HFFc6 (cell line): ENCODE results near the gene TIMM50. TPM values are rescaled to one million over a fixed set of nuclear protein-coding genes. Genes with fewer than 3 reads are reported as not detected.

ENCODE experiments used
- DNase-seq: peaks from one replicate; pipeline ENCODE4 v3.0.0-alpha.2; 2018
- H3K27ac Mint-ChIP-seq: 2 replicates; pipeline ENCODE4 v1.8.0; 2020; ENCODE audit warnings: mild to moderate bottlenecking, mixed read lengths
- H3K27me3 Mint-ChIP-seq: 2 replicates; pipeline ENCODE4 v1.8.0; 2021; ENCODE audit warnings: mild to moderate bottlenecking, moderate library complexity, mixed read lengths; ENCODE audit not compliant: insufficient read depth
- H3K36me3 Mint-ChIP-seq: 2 replicates; pipeline ENCODE4 v1.8.0; 2021; ENCODE audit warnings: low read depth, mixed read lengths
- H3K4me1 Mint-ChIP-seq: 2 replicates; pipeline ENCODE4 v1.8.0; 2020; ENCODE audit warnings: low read depth, mixed read lengths
- H3K4me3 Mint-ChIP-seq: 2 replicates; pipeline ENCODE4 v1.8.0; 2020; ENCODE audit warnings: mild to moderate bottlenecking, moderate library complexity, mixed read lengths
- H3K9me3 Mint-ChIP-seq: 2 replicates; pipeline ENCODE4 v1.8.0; 2020; ENCODE audit warnings: mild to moderate bottlenecking, mixed read lengths
- total RNA-seq, 6 experiments: library from RNA; stranded (reverse); fragmentation: NEBNext Ultra II Directional; extraction: Animal tissue kit (Norgen Biotek cat#: 25700); gene quantifications; 2 replicates in 1 of 6; 3 replicates in 5 of 6; pipeline ENCODE4 v1.2.3, GENCODE V29; 2021
- TF ChIP-seq, protein P1 (sequence below): fragments of 200-600 bp; sonication (generic); IDR thresholded peaks from 2 replicates; pipeline ENCODE4 v1.5.0; 2021; ENCODE audit warnings: antibody characterized with exemption, mild to moderate bottlenecking

TIMM50 gene
- total RNA-seq, 6 experiments from 2014 or later: 86.2 to 104 (median 92.5) TPM

DNA sequence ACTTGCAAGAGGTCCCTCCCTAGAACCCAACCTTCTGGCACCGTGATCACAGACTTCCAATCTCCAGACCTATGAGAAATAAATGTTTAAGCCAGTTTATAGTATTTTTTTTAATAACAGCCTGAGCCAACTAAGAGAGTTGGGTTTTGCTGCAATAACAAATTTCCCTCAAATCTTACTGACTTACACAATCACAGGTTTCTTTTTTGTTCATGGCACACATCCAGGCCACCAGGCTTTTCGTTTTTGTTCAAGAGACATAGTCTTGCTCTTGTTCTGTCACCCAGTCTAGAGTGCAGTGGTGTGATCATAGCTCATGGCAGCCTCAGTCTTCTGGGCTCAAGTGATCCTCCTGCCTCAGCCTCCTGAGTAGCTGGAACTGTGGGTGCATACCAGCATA lies 32.4 kb downstream of the TIMM50 start:
- peaks cover 48% of the 10 kb centered on the region for H3K27me3 Mint-ChIP-seq
- H3K9me3 Mint-ChIP-seq: peaks cover 4% of the 10 kb centered on the region; the same call in 1 of the 2 replicates
- 0 out of 2 replicates have a peak, but pooled peaks cover 4% of the 10 kb centered on the region for H3K36me3 Mint-ChIP-seq
- TF ChIP-seq, protein P1, sequence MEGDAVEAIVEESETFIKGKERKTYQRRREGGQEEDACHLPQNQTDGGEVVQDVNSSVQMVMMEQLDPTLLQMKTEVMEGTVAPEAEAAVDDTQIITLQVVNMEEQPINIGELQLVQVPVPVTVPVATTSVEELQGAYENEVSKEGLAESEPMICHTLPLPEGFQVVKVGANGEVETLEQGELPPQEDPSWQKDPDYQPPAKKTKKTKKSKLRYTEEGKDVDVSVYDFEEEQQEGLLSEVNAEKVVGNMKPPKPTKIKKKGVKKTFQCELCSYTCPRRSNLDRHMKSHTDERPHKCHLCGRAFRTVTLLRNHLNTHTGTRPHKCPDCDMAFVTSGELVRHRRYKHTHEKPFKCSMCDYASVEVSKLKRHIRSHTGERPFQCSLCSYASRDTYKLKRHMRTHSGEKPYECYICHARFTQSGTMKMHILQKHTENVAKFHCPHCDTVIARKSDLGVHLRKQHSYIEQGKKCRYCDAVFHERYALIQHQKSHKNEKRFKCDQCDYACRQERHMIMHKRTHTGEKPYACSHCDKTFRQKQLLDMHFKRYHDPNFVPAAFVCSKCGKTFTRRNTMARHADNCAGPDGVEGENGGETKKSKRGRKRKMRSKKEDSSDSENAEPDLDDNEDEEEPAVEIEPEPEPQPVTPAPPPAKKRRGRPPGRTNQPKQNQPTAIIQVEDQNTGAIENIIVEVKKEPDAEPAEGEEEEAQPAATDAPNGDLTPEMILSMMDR: no peak
- H3K4me3 Mint-ChIP-seq: no peak overlapping the region
- DNase-seq: no peak
- peaks cover 2% of the 10 kb centered on the region; the same call in 1 of the 2 replicates for H3K4me1 Mint-ChIP-seq
- no peak overlapping the region for H3K27ac Mint-ChIP-seq

DNA sequence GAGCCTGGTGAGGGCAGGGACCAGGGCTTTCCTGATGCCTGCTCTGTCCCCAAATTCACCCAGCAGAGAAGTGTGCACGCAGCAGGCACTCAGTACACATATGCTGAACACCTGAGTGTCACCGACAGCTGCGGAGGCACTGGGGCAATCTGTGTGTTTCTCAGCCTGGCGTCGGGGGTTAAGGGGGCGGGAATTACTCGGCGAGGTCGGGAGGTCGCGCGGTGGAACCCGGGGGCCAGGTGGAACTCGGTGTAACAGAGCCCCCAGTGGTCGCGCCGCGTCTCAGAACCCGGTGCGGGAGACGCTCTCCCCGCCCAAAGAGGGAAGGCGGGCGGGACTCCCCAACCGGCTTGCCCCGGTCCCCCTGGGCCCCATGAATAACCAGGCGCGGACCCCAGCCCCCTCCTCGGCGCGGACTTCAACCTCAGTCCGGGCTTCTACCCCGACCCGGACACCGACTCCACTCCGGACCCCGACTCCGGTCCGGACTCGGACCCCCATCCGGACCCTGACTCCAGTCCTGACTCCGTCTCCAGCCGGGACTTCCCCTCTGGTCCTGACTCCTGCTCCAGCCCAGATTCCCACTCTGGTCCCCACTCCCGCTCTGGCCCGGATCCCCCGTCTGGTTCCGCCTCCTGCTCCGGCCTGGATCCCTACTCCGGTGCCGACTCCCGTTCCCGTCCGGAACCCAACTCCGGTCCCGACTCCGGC lies 34.4 kb downstream of the TIMM50 start, which contains the start of gene SELENOV:
TSS of gene SELENOV (plus strand) at position 300 of the 711 bp plus-strand sequence. CDS start at position 374, 74 bp downstream.
- H3K27me3 Mint-ChIP-seq: peaks cover 49% of the 10 kb centered on the region
- H3K36me3 Mint-ChIP-seq: 0 out of 2 replicates have a peak, but pooled peaks cover 4% of the 10 kb centered on the region
- TF ChIP-seq, protein P1: no peak
- H3K4me3 Mint-ChIP-seq: no peak within 1 kb of the TSS
- H3K4me1 Mint-ChIP-seq: no peaks in the 10 kb centered on the region
- DNase-seq: no peak
- no peak within 1 kb of the TSS for H3K27ac Mint-ChIP-seq
- H3K9me3 Mint-ChIP-seq: peaks cover 4% of the 10 kb centered on the region; the same call in 1 of the 2 replicates

DNA sequence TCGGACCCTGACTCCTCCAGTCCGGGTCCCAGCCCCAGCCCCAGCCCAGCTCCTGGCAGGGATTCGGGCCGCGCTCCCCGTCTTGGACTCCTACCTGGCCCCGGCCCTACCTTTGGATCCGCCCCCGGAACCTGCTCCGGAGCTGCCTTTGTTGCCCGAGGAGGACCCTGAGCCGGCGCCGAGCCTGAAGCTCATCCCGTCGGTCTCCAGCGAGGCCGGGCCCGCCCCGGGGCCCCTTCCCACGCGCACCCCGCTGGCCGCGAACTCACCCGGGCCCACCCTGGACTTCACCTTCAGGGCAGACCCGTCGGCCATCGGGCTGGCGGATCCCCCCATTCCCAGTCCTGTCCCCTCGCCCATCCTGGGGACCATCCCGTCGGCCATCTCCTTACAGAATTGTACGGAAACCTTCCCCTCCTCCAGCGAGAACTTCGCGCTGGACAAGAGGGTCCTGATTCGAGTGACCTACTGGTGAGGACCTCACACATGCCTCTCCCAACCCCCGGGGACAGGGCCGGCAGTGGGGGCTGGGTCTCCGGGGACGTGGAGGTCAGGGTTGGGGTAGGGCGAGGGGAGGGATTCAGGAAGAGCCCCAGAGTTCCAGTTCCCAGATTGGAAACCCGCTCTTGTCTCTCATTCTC lies 35.0 kb downstream of the TIMM50 start:
- no peaks in the 10 kb centered on the region for H3K4me1 Mint-ChIP-seq
- peaks cover 4% of the 10 kb centered on the region; the same call in 1 of the 2 replicates for H3K9me3 Mint-ChIP-seq
- TF ChIP-seq, protein P1: no peak
- H3K4me3 Mint-ChIP-seq: no peak overlapping the region
- no peak for DNase-seq
- no peak overlapping the region for H3K27ac Mint-ChIP-seq
- 0 out of 2 replicates have a peak, but pooled peaks cover 4% of the 10 kb centered on the region for H3K36me3 Mint-ChIP-seq
- H3K27me3 Mint-ChIP-seq: peaks cover 44% of the 10 kb centered on the region

DNA sequence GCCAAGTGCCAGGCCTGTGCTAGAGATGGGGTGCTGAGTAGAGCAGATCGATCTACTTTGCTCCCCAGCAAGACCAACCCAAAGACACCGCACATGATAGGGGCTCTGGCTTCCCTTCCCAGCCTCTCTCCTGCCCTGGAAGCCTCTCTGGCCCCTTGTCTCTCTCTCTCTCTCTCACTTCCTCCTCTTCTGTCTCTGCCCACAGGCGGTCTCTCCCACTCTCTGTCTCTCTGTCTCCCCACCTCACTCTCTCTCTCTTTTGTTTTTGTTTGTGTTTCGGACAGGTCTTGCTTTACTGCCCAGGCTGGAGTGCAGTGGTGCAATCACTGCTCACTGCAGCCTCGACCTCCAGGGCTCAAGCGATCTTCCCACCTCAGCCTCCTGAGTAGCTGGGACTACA lies 35.6 kb downstream of the TIMM50 start:
- 0 out of 2 replicates have a peak, but pooled peaks cover 4% of the 10 kb centered on the region for H3K36me3 Mint-ChIP-seq
- H3K27me3 Mint-ChIP-seq: peaks cover 44% of the 10 kb centered on the region
- H3K27ac Mint-ChIP-seq: no peak overlapping the region
- no peaks in the 10 kb centered on the region for H3K4me1 Mint-ChIP-seq
- H3K4me3 Mint-ChIP-seq: no peak overlapping the region
- TF ChIP-seq, protein P1: no peak
- H3K9me3 Mint-ChIP-seq: peaks cover 4% of the 10 kb centered on the region; the same call in 1 of the 2 replicates
- DNase-seq: no peak

DNA sequence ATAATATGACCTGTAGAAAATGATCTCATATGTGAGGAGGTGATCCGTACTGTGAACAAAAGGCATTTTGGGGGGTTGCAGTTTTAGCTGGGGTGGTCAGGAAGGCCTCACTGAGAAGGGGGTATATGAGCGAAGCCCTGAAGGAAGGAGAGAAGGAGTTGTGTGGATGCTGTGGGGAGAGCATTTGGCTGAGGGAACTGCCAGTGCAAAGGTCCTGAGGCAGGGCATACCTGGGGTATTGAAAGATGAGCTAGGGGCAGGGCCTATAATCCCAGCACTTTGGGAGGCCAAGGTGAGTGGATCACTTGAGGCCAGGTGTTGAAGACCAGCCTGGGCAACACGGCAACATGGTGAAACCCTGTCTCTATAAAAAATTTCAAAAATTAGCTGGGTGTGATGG lies 36.8 kb downstream of the TIMM50 start:
- H3K4me1 Mint-ChIP-seq: no peaks in the 10 kb centered on the region
- H3K36me3 Mint-ChIP-seq: 0 out of 2 replicates have a peak, but pooled peaks cover 4% of the 10 kb centered on the region
- no peak overlapping the region for H3K27ac Mint-ChIP-seq
- DNase-seq: no peak
- H3K27me3 Mint-ChIP-seq: peaks cover 41% of the 10 kb centered on the region
- TF ChIP-seq, protein P1: no peak
- H3K4me3 Mint-ChIP-seq: no peak overlapping the region
- H3K9me3 Mint-ChIP-seq: peaks cover 4% of the 10 kb centered on the region; the same call in 1 of the 2 replicates
